ENCODE results near the gene WSCD2.

The WSCD2 gene

DNA sequence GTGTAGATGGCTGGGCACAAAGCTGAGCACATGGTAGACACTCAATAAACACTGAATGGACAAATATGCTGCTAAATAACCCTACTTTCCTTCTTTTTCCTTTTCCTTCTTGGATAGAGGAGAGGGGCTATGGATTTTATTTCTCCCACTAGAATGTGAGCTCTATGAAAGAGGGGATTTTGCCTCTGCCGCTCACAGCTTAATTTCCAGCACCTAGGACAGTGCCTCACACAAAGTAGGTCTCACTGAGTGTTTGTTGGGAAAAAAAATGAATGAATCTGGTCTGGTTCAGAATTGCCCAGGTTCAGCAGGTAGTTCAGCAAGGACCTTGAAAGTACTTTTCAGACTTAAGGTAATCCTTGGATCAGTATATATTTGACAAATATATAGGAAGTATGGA, 65.5 kb downstream of the WSCD2 start:
- Histone ChIP-seq H3K4me1 (ENCODE audit: insufficient read depth, poor library complexity, severe bottlenecking) (no peaks in the 10 kb centered on the region), H3K27ac (ENCODE audit: poor library complexity, severe bottlenecking) (no peak overlapping the region), H3K27me3 (ENCODE audit: insufficient read depth, poor library complexity, severe bottlenecking) (no peaks in the 10 kb centered on the region), H3K9me3 (ENCODE audit: severe bottlenecking) (no peaks in the 10 kb centered on the region), H3K4me3 (ENCODE audit: severe bottlenecking) (no peak overlapping the region), H3K36me3 (ENCODE audit: low read depth) (no peaks in the 10 kb centered on the region)
- DNase-seq (ENCODE audit: low spot score), result no peak
- no peak for TF ChIP-seq CTCF (IDR thresholded peaks at IDR 0.05; ENCODE audit: poor library complexity, severe bottlenecking)
- no peak for ATAC-seq (ENCODE audit: low read depth)

DNA sequence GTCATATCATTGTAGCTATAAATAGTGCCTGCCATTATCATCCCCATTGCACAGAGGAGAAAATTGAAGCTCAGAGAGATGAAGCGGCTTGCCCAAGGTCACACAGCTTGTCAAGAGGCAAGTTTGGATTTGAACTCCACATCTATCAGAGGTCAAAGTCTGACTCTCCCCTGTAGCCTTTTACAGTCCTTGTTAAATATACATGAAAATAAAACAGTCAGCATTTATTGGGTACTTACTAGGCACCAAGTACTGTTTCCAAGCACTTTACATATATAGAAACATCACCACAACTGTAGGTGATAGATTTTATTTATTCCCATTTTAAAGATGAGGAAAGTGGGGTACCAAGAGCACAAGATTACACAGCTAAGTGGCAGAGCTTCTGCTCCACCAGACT, 67.2 kb downstream of the WSCD2 start:
- H3K4me1 ChIP-seq (ENCODE audit: insufficient read depth, poor library complexity, severe bottlenecking), result no peaks in the 10 kb centered on the region
- H3K9me3 ChIP-seq (ENCODE audit: severe bottlenecking), result no peaks in the 10 kb centered on the region
- no peaks in the 10 kb centered on the region for H3K27me3 ChIP-seq (ENCODE audit: insufficient read depth, poor library complexity, severe bottlenecking)
- no peaks in the 10 kb centered on the region for H3K36me3 ChIP-seq (ENCODE audit: low read depth)
- H3K4me3 ChIP-seq (ENCODE audit: severe bottlenecking), result no peak overlapping the region
- ATAC-seq (ENCODE audit: low read depth), result no peak
- no peak for TF ChIP-seq CTCF (IDR thresholded peaks at IDR 0.05; ENCODE audit: poor library complexity, severe bottlenecking)
- H3K27ac ChIP-seq (ENCODE audit: poor library complexity, severe bottlenecking), result no peak overlapping the region
- DNase-seq (ENCODE audit: low spot score), result no peak

DNA sequence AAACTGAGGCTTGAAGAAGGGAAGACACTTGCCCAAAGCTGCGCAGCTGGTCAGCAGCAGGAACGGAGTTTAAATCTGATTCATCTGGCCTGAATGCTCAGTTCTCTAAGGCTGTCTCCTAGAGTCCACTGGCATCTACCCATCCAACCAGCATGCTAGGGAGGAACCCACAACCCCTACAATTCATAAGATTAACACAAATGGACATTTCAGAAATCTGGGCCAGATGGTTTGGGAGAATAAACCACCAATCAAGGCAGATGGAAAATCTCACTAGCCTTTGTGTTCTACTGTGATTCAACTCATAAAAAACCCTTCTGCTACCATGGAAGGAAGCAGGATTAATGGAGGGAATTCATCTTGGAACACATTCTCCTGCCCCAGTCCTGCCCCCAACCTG, 67.8 kb downstream of the WSCD2 start:
- peaks cover 2% of the 10 kb centered on the region for H3K27me3 ChIP-seq (ENCODE audit: insufficient read depth, poor library complexity, severe bottlenecking)
- no peaks in the 10 kb centered on the region for H3K4me1 ChIP-seq (ENCODE audit: insufficient read depth, poor library complexity, severe bottlenecking)
- no peak overlapping the region for H3K4me3 ChIP-seq (ENCODE audit: severe bottlenecking)
- no peak overlapping the region for H3K27ac ChIP-seq (ENCODE audit: poor library complexity, severe bottlenecking)
- TF ChIP-seq CTCF (IDR thresholded peaks at IDR 0.05; ENCODE audit: poor library complexity, severe bottlenecking), result no peak
- no peaks in the 10 kb centered on the region for H3K36me3 ChIP-seq (ENCODE audit: low read depth)
- no peak for ATAC-seq (ENCODE audit: low read depth)
- no peaks in the 10 kb centered on the region for H3K9me3 ChIP-seq (ENCODE audit: severe bottlenecking)
- no peak for DNase-seq (ENCODE audit: low spot score)

GRCh38 chr12:108198043-108198442, 69.0 kb downstream of the WSCD2 start:
- H3K27me3 ChIP-seq (ENCODE audit: insufficient read depth, poor library complexity, severe bottlenecking), result peaks cover 2% of the 10 kb centered on the region
- H3K9me3 ChIP-seq (ENCODE audit: severe bottlenecking), result no peaks in the 10 kb centered on the region
- H3K36me3 ChIP-seq (ENCODE audit: low read depth), result no peaks in the 10 kb centered on the region
- no peaks in the 10 kb centered on the region for H3K4me1 ChIP-seq (ENCODE audit: insufficient read depth, poor library complexity, severe bottlenecking)
- TF ChIP-seq CTCF (IDR thresholded peaks at IDR 0.05; ENCODE audit: poor library complexity, severe bottlenecking), result no peak
- no peak overlapping the region for H3K27ac ChIP-seq (ENCODE audit: poor library complexity, severe bottlenecking)
- H3K4me3 ChIP-seq (ENCODE audit: severe bottlenecking), result no peak overlapping the region
- no peak for DNase-seq (ENCODE audit: low spot score)
- no peak for ATAC-seq (ENCODE audit: low read depth)

- Histone ChIP-seq H3K27me3 (ENCODE audit: insufficient read depth, poor library complexity, severe bottlenecking) (peaks cover 2% of the 10 kb centered on the region), H3K9me3 (ENCODE audit: severe bottlenecking) (no peaks in the 10 kb centered on the region), H3K4me3 (ENCODE audit: severe bottlenecking) (no peak overlapping the region), H3K4me1 (ENCODE audit: insufficient read depth, poor library complexity, severe bottlenecking) (no peaks in the 10 kb centered on the region), H3K27ac (ENCODE audit: poor library complexity, severe bottlenecking) (no peak overlapping the region), H3K36me3 (ENCODE audit: low read depth) (no peaks in the 10 kb centered on the region)
- no peak for TF ChIP-seq CTCF (IDR thresholded peaks at IDR 0.05; ENCODE audit: poor library complexity, severe bottlenecking)
- no peak for DNase-seq (ENCODE audit: low spot score)
- ATAC-seq (ENCODE audit: low read depth), result no peak
Measured at GRCh38 chr12:108199106-108199505, 70.0 kb downstream of the WSCD2 start.

Measured in RWPE2 (cell line).